ENCODE measurements around the gene FOXK2. TPM values are rescaled to one million over a fixed set of nuclear protein-coding genes. Genes with fewer than 3 reads are reported as not detected.

FOXK2 gene
- 10 to 100 TPM; 48.8 to 51.4 TPM for total RNA-seq

GRCh38 chr17:82518826-82519810 is at the start of gene FOXK2:
FOXK2 (plus strand) TSS chr17:82519732; CDS start chr17:82519889, 157 bp downstream.
- H3K4me1 Mint-ChIP-seq (ENCODE audit: low read depth): peaks cover 26% of the 10 kb centered on the region
- CTCF ChIA-PET: interaction anchor here (0.8 to 1.2 kb wide), 2 partner anchors 24 to 32 kb away, joined by 4 to 5 read pairs; no protein-coding TSS in a partner anchor

GRCh38 chr17:82470065-82470464 is 49.5 kb upstream of the FOXK2 start:
- Mint-ChIP-seq H3K4me3 (no peak overlapping the region), H3K27me3 (ENCODE audit: low read depth) (no peaks in the 10 kb centered on the region), H3K27ac (no peak overlapping the region), H3K9me3 (no peaks in the 10 kb centered on the region), H3K36me3 (ENCODE audit: low read depth) (peaks cover 25% of the 10 kb centered on the region), H3K4me1 (ENCODE audit: low read depth) (peaks cover 3% of the 10 kb centered on the region)
- DNase-seq: no peak
- intact Hi-C loops (cut with micrococcal nuclease): no loop called here
- CTCF ChIA-PET: no interaction called here

More at GRCh38 chr17:82518826-82519810, at the start of gene FOXK2:
- no peaks in the 10 kb centered on the region for H3K27me3 Mint-ChIP-seq (ENCODE audit: low read depth)
- intact Hi-C loops (cut with micrococcal nuclease): loop anchor here (1.0 to 2.0 kb wide), 4 partner anchors 22 to 68 kb away; partner anchors contain the start of genes CYBC1 and NARF
- peak; percentile 93 for DNase-seq
- H3K27ac Mint-ChIP-seq: peak within 1 kb of the TSS; percentile 84
- H3K4me3 Mint-ChIP-seq: peak within 1 kb of the TSS; percentile 88
- H3K36me3 Mint-ChIP-seq (ENCODE audit: low read depth): peaks cover 11% of the 10 kb centered on the region
- no peaks in the 10 kb centered on the region for H3K9me3 Mint-ChIP-seq

- Mint-ChIP-seq H3K27me3 (ENCODE audit: low read depth) (no peaks in the 10 kb centered on the region), H3K9me3 (no peaks in the 10 kb centered on the region), H3K4me1 (ENCODE audit: low read depth) (no peaks in the 10 kb centered on the region), H3K4me3 (no peak overlapping the region), H3K36me3 (ENCODE audit: low read depth) (peaks cover 15% of the 10 kb centered on the region), H3K27ac (no peak overlapping the region)
- CTCF ChIA-PET: interaction anchor here (0.6 to 1.9 kb wide), 3 partner anchors 10 to 55 kb away, joined by 3 to 4 read pairs (median 4); no protein-coding TSS in a partner anchor
- intact Hi-C loops (cut with micrococcal nuclease): no loop called here
- DNase-seq: no peak
Observed at GRCh38 chr17:82474223-82475010, 45.1 kb upstream of the FOXK2 start.

- intact Hi-C loops (cut with micrococcal nuclease): no loop called here
- DNase-seq: no peak
- Mint-ChIP-seq H3K4me3 (no peak overlapping the region), H3K4me1 (ENCODE audit: low read depth) (no peaks in the 10 kb centered on the region), H3K9me3 (no peaks in the 10 kb centered on the region), H3K36me3 (ENCODE audit: low read depth) (peaks cover 13% of the 10 kb centered on the region), H3K27me3 (ENCODE audit: low read depth) (no peaks in the 10 kb centered on the region), H3K27ac (no peak overlapping the region)
- CTCF ChIA-PET: no interaction called here
Observed at GRCh38 chr17:82475458-82475857, 44.1 kb upstream of the FOXK2 start.

GRCh38 chr17:82477934-82478333 is 41.6 kb upstream of the FOXK2 start:
- Mint-ChIP-seq H3K27me3 (ENCODE audit: low read depth) (no peaks in the 10 kb centered on the region), H3K36me3 (ENCODE audit: low read depth) (peaks cover 12% of the 10 kb centered on the region), H3K27ac (no peak overlapping the region), H3K4me3 (no peak overlapping the region), H3K4me1 (ENCODE audit: low read depth) (no peaks in the 10 kb centered on the region), H3K9me3 (no peaks in the 10 kb centered on the region)
- no peak for DNase-seq
- intact Hi-C loops (cut with micrococcal nuclease): no loop called here
- CTCF ChIA-PET: interaction anchor here (0.6 kb wide), 1 partner anchor 471 kb away, joined by 3 read pairs; no protein-coding TSS in a partner anchor

GRCh38 chr17:82479602-82480001 is 39.9 kb upstream of the FOXK2 start:
- Mint-ChIP-seq H3K27ac (peak overlapping the region; percentile 46), H3K36me3 (ENCODE audit: low read depth) (peaks cover 17% of the 10 kb centered on the region), H3K27me3 (ENCODE audit: low read depth) (no peaks in the 10 kb centered on the region), H3K9me3 (no peaks in the 10 kb centered on the region), H3K4me1 (ENCODE audit: low read depth) (no peaks in the 10 kb centered on the region), H3K4me3 (no peak overlapping the region)
- no peak for DNase-seq
- CTCF ChIA-PET: no interaction called here
- intact Hi-C loops (cut with micrococcal nuclease): no loop called here

- peaks cover 17% of the 10 kb centered on the region for H3K36me3 Mint-ChIP-seq (ENCODE audit: low read depth)
- H3K27ac Mint-ChIP-seq: peak overlapping the region; percentile 50
- H3K27me3 Mint-ChIP-seq (ENCODE audit: low read depth): no peaks in the 10 kb centered on the region
- intact Hi-C loops (cut with micrococcal nuclease): no loop called here
- DNase-seq: no peak
- H3K4me1 Mint-ChIP-seq (ENCODE audit: low read depth): no peaks in the 10 kb centered on the region
- H3K9me3 Mint-ChIP-seq: no peaks in the 10 kb centered on the region
- CTCF ChIA-PET: interaction anchor here (0.8 to 1.1 kb wide), 2 partner anchors 73 to 100 kb away, joined by 3 to 6 read pairs; no protein-coding TSS in a partner anchor
- no peak overlapping the region for H3K4me3 Mint-ChIP-seq
Observed at GRCh38 chr17:82480318-82480717, 39.2 kb upstream of the FOXK2 start.

- DNase-seq: no peak
- H3K9me3 Mint-ChIP-seq: no peaks in the 10 kb centered on the region
- intact Hi-C loops (cut with micrococcal nuclease): no loop called here
Observed at GRCh38 chr17:82483204-82483660, 36.3 kb upstream of the FOXK2 start.

GRCh38 chr17:82483836-82484235 is 35.7 kb upstream of the FOXK2 start:
- no peak for DNase-seq
- intact Hi-C loops (cut with micrococcal nuclease): no loop called here
- Mint-ChIP-seq H3K36me3 (ENCODE audit: low read depth) (peaks cover 16% of the 10 kb centered on the region), H3K9me3 (no peaks in the 10 kb centered on the region), H3K4me1 (ENCODE audit: low read depth) (peaks cover 3% of the 10 kb centered on the region), H3K27ac (no peak overlapping the region), H3K4me3 (no peak overlapping the region), H3K27me3 (ENCODE audit: low read depth) (no peaks in the 10 kb centered on the region)
- CTCF ChIA-PET: no interaction called here

More at GRCh38 chr17:82483204-82483660, 36.3 kb upstream of the FOXK2 start:
- H3K4me1 Mint-ChIP-seq (ENCODE audit: low read depth): peaks cover 3% of the 10 kb centered on the region
- no peak overlapping the region for H3K4me3 Mint-ChIP-seq
- peaks cover 17% of the 10 kb centered on the region for H3K36me3 Mint-ChIP-seq (ENCODE audit: low read depth)
- CTCF ChIA-PET: interaction anchor here (0.6 kb wide), 1 partner anchor 39 kb away, joined by 3 read pairs; no protein-coding TSS in a partner anchor
- no peaks in the 10 kb centered on the region for H3K27me3 Mint-ChIP-seq (ENCODE audit: low read depth)
- H3K27ac Mint-ChIP-seq: no peak overlapping the region

GRCh38 chr17:82486231-82487094 is 33.1 kb upstream of the FOXK2 start:
- Mint-ChIP-seq H3K27me3 (ENCODE audit: low read depth) (no peaks in the 10 kb centered on the region), H3K36me3 (ENCODE audit: low read depth) (peaks cover 11% of the 10 kb centered on the region), H3K4me1 (ENCODE audit: low read depth) (peaks cover 3% of the 10 kb centered on the region), H3K4me3 (no peak overlapping the region), H3K27ac (peak overlapping the region; percentile 41), H3K9me3 (no peaks in the 10 kb centered on the region)
- CTCF ChIA-PET: no interaction called here
- intact Hi-C loops (cut with micrococcal nuclease): no loop called here
- no peak for DNase-seq

- CTCF ChIA-PET: no interaction called here
- Mint-ChIP-seq H3K4me1 (ENCODE audit: low read depth) (peaks cover 3% of the 10 kb centered on the region), H3K4me3 (no peak overlapping the region), H3K27ac (no peak overlapping the region), H3K36me3 (ENCODE audit: low read depth) (peaks cover 11% of the 10 kb centered on the region), H3K9me3 (no peaks in the 10 kb centered on the region), H3K27me3 (ENCODE audit: low read depth) (no peaks in the 10 kb centered on the region)
- no peak for DNase-seq
- intact Hi-C loops (cut with micrococcal nuclease): no loop called here
Observed at GRCh38 chr17:82487910-82488309, 31.6 kb upstream of the FOXK2 start.
